NCI-H1436 (cell line): ENCODE results near the gene SCYL3.
"Not testable (repeated sequence)": the region's sequence is repeated elsewhere in the genome, so short reads cannot be mapped to it uniquely, and the experiment has no call there.

Experiments
- DNase-seq: peaks from one replicate; lab custom pipeline; 2025; lab: John Stamatoyannopoulos, UW

SCYL3 gene

DNA sequence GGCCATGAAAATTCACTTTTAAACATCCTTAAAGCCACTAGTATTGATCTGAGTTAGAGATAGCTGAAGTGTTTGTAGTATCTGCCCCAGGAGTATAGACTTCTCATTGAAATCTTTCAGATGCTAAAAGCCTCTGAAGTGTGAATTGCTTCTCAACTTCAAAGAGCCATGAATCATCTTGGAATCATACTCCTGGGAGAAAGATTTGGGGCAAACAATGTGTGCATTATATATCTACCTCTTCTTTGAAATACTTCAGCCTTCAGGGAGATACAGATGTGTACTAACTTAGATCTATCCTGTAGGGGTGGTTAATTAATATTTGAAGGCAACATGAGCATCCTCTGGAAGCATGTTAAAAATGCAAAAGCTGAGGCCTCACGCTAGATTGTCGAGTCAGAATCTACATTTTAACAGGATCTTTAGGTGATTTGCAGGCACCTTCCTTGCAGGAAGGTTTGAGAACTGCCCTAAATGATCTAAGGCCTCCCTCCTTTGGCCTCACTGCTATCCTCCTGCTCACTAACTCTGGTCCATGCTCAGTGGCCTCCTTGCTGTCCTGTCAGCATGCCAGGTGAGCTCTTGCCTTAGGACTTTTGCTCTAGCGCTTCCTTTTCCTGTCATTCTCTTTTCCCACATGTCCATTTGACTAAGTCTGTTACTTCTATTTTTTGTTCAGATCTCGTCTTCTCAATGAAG, 6.0 kb upstream of the SCYL3 start:
- no peak for DNase-seq

- no peak for DNase-seq
Measured at GRCh38 chr1:169896013-169896412, 2.3 kb upstream of the SCYL3 start.

GRCh38 chr1:169894424-169895145, 889 bp upstream of the SCYL3 start:
- DNase-seq: no peak

DNA sequence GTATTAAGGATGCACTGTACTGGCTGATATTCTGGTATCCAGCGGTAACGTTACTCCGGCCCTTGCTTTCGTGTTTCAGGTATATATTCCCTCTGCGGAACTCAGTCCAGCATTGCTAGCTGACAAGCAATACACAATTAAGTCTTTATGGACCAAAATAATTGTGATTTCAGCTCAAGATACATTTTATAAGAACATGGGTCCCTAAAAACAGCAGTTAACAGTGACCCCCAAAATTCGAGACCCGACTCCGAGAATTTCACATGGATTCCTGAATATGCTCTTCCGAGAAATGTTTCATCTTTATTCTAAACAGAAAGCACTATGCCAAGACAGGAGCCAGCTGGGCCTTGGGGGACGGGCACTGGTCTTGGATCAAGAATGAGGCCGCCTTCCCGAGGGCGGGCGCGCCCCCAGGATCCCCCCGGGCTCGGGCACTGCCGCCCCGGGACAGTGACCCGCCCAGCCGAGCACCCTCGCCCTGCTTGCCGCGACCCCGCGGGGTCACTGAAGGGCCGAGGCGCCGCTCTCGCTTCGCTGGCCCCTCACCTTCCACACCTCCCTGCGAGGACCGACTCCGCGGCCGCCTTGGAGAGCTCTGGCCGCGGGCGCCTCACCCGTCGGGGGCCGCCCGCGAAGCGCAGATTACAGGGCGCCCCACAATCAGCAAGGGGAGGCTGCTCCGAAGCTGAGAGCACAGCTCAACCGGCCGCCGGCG, 610 bp downstream of the SCYL3 start:
- no peak for DNase-seq

- DNase-seq: no peak
Measured at GRCh38 chr1:169892176-169892926, 1.3 kb downstream of the SCYL3 start.

GRCh38 chr1:169891539-169891885, 2.2 kb downstream of the SCYL3 start:
- DNase-seq: no peak

DNA sequence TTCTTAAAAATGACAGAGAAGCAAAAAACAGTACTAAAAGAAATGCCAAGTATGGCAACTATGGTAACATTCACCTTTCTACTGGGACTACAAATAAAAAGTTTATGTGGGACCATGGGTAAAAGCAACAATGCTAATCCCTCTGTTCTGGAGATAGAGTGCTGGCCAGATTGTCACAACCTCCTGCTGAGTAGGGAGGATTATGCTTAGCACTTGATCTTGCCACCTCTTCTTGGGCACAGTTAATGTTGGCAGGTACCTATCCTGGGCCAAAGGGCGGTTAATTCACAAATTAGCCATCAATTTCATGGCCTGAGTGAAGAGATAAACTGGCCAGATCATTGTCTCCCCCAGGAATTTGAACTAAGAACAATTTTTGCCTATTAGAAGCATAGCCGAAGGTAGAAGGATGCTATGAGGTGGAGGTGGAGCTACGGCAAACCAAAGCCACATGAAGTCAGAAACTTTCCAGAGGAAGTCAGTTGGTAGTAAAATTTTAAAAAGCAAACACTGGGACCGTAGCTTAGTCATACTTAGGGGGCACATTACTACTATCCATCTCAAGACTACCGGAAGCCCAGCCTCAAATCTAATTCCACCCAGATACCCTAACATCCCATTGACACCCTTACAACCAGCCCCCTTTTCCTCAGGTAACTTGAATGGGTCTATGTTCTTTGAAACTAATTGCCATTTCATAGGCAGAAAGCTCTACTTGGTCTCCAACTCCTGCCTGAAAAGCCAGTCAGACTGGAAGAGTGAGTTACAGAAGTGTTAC, 2.7 kb downstream of the SCYL3 start:
- DNase-seq: no peak

GRCh38 chr1:169889871-169890270, 3.8 kb downstream of the SCYL3 start:
- DNase-seq: no peak

DNA sequence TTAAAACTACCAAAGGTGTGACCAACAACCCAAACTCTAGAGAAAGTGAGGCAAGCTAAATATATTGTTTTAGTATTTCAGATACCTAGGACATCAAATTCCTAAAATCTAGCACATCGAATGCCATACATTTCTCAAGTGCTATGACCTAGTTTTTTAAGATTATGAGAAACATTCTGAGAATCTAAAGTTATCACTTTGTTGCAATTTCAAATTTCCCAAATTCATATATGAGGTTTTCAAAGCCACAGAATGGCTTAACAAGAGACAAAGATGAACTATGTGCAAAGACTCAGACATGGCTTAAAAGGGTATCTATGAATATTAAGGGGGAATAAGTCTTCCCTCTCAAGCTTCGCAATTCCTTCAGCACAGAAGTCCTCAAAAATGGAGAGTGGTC, 6.8 kb downstream of the SCYL3 start:
- no peak for DNase-seq

GRCh38 chr1:169886422-169886821, 7.3 kb downstream of the SCYL3 start:
- DNase-seq: no peak

- DNase-seq: no peak
Measured at GRCh38 chr1:169885207-169885606, 8.5 kb downstream of the SCYL3 start.

- DNase-seq: no peak
Measured at GRCh38 chr1:169884634-169885033, 9.1 kb downstream of the SCYL3 start.

DNA sequence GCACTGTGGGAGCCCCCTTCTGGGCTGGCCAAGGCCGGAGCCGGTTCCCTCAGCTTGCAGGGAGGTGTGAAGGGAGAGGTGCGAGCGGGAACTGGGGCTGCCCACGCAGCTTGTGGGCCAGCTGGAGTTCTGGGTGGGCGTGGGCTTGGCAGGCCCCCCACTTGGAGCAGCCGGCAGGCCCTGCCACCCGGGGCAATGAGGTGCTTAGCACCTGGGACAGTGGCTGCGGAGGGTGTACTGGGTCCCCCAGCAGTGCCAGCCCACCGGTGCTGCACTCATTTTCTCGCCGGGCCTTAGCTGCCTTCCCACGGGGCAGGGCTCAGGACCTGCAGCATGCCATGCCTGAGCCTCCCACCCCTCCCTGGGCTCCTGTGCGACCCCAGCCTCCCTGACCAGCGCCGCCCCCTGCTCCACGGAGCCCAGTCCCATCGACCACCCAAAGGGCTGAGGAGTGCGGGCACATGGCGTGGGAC, 11.6 kb downstream of the SCYL3 start:
- no peak for DNase-seq

DNA sequence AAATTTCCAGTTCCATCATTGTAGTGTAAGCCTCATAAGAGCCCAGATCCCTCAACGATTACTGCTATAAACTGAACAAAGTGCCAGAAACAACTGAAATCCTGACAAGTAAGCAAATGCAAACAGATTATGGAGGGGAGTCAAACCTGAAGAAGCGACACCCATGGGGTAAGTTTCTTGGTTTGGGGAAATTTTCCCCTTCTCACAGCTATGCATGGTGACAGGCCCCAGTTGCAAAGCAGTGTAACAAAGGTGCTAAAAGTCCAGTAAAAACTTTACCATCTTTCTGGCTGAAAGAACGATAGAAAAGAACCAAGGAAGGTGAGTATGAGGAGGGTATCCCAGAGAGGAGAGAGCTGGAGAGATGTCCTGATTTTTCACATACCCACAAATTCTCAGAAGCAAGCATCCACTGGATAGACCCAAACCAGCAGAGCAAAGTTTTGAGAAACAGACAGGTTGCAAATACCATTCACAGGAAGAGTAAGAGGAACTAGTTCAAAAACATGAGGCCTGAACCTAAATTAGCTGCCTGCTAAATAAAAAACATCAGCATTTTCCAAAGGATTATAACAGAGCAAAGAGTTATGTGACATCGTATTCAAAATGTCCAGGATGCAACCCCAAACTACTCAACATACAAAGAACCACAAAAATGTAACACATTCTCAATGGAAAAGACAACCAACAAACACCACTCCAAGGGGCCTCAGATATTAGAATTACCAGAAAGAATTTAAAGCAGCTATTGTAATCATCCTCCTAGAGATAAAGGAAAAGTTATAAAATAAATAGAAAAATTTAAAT, 14.5 kb downstream of the SCYL3 start:
- DNase-seq: no peak

DNA sequence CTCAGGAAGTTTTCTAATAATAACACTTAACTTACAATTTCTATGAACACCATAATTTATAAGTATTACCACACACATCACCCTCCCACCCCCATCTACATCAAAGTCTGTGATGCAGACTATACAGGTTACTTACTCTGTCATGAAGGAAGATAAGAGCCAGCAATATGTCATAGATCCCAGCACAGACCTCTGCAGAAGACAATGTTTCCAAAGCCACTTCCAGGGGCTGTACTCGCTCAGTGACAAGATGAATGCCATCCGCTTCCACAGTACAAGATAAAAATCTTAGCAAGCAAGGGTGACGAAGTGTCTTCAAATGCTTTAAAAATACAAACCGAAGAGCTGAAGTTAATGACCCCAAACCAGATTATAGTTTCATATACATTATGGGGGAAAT, 15.2 kb downstream of the SCYL3 start:
- DNase-seq: no peak

DNA sequence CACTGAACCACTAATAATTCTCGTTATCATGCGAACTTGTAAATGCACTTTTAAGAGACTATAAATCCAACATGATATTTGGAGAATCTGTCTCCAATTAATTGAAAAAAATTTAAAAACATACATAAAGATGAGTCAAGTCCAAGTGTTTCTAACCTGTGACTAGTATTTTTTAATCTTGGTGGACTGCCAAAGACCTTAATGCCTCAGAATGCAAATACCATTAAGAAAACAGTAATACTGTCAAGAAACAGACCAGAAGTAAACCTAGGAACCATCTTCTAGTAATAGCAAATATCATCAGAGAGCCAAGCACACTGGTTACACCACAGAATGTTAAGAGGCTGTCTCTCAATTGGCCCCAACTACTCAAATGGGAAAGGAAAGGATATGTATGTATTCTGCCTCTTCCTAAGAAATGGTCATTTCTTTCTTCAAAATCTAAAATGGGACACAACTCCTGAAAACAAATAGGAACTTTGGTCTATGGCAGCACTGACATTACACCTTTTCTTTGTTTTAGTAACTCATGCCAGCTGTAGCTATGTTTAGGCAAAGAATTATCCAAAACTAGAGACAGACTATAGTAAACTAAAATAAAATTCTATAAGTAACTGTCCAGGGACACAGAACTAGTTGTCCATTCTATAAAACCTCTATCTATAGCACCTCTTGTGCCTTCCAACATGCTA, 15.8 kb downstream of the SCYL3 start:
- no peak for DNase-seq

DNA sequence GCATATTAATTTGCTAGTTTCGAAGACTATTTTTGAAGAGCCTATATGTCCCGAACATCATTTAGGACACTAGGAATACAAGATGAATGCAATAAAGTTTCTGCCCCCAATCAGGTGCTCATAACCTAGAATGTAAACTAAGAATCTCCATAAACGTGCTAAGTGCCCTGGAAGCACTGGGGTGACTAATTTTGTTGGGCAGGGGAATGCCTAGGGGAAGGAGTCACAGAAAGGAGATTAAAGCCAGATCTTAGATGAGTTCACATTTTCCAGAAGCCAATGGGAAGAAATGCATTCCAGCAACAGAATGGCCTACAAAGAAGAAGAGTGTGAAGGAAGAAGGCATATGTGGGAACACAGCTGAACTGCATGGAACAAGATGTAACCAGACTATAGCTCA, 19.5 kb downstream of the SCYL3 start:
- no peak for DNase-seq

- no peak for DNase-seq
Measured at GRCh38 chr1:169873582-169874199, 20.0 kb downstream of the SCYL3 start.

DNA sequence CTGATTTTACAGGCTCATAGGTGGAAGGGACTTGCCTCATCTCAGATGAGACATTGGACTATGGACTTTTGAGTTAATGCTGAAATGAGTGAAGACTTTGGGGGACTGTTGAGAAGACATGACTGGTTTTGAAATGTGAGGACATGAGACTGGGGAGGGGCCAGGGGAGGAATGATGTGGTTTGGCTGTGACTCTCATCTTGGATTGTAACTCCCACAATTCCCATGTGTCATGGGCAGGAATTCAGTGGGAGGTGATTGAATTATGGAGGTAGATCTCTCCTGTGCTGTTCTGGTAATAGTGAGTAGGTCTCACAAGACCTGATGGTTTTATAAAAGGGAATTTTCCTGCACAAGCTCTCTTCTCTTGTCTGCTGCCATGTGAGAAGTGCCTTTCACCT, 20.8 kb downstream of the SCYL3 start:
- no peak for DNase-seq

DNA sequence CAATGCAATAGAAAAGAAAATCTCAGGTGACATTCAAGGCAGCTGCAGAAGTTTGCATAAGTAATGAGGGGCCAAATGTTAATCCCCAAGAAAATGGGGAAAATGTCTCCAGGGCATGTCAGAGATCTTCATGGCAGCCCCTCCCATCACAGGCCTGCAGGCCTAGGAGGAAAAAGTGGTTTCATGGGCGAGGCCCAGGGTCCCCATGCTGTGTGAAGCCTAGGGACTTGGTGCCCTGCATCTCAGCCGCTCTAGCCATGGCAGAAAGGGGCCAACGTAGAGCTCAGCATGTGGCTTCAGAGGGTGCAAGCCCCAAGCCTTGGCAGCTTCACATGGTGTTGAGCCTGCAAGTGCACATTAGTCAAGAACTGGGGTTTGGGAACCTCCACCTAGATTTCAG, 21.7 kb downstream of the SCYL3 start:
- not testable (repeated sequence) for DNase-seq
